ENCODE data around the gene PRMT9.

Gene PRMT9

DNA sequence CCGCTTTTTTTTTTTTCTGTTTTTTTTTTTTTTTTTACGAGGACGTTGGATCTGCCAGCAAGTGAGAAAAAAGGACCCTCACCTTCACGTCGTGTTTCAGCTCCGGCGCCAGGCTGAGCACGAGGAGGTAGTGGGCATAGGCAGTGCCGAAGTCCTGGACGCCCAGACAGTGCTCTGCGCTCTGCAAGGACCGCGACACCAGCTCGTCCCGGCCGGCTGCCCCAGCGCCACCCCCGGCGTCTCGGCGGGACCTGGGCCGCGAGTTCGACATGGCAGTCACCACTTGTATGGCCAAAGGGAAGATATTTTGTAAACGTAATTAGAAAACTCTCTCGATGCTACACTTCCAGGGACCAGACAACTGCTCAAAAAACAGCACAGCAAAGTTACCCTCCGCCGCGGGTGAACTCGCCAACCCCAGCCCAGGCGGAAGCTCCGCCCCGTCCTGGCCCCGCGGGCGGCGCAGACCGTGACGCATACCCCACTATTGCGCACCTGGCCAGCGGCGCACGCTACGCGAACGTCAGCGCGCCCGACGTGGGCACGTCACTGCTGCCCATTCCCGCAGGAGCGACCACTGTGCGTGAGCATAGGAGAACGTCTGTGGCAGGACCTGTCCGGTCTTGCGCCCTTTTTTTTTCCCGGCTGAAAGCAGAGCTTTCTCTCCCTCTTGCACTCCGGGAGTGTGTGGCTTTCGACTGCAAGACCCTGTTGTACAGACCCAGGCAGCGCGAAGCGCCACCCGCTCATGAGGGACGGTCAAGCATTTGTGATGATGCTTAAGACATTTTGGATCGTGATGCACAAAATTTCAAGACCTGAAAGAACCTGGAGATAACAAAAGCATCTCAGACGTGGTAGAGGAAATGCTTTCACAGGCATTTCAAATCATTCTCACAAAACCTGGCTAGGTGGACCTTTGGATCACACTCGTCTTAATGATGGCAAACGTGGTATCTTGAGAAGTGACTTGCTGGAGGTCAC, at the start of gene PRMT9:
TSS of gene PRMT9 (minus strand) at position 447 of the 984 bp plus-strand sequence. CDS start at position 271, 176 bp downstream.
- in situ Hi-C loops (cut with MboI; ENCODE audit: low sequenced_read_pairs, unreplicated experiment) = no loop called here
- TF ChIP-seq, protein P1, sequence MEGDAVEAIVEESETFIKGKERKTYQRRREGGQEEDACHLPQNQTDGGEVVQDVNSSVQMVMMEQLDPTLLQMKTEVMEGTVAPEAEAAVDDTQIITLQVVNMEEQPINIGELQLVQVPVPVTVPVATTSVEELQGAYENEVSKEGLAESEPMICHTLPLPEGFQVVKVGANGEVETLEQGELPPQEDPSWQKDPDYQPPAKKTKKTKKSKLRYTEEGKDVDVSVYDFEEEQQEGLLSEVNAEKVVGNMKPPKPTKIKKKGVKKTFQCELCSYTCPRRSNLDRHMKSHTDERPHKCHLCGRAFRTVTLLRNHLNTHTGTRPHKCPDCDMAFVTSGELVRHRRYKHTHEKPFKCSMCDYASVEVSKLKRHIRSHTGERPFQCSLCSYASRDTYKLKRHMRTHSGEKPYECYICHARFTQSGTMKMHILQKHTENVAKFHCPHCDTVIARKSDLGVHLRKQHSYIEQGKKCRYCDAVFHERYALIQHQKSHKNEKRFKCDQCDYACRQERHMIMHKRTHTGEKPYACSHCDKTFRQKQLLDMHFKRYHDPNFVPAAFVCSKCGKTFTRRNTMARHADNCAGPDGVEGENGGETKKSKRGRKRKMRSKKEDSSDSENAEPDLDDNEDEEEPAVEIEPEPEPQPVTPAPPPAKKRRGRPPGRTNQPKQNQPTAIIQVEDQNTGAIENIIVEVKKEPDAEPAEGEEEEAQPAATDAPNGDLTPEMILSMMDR (IDR thresholded peaks at IDR 0.05; ENCODE audit: borderline replicate concordance, control extremely low read depth, extremely low read depth, insufficient read depth, missing control alignments) = no peak
- peak; percentile 97 for DNase-seq (ENCODE audit: low spot score)

DNA sequence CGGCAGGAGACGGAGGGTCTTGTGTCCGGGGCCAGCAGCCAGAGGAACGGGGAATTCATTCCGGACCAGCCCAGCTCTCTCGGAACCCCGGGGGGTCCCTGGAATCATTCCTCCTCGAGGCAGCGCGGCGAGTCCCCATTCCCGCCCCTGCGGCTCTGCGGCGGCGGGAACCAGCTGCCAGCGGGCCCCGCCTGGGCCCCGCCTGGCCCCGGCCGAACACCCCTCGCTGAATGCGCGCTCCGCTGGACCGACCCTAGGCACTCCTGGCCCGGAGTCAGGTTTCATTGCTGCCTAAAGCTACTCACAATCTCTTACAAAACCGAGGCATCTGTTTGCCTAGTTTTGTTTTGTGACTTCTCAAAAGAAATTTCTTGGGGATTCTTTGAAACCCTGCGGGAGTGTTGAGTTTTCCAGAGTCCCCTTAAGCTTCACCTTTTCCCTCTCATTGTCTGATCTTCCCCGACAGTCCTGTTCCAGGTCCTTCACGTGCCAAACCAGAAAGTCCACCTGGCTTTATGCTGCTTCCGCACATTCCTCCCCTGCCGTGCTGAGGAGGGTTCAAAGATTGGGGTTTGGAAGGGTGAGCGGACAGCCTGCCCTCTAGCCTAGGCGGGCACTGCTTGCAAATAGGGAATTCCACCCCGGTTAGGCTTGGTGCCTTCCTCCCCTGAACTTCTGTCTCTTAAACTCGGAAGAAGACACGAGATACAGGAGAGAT, 48.7 kb upstream of the PRMT9 start:
- TF ChIP-seq, protein P1 (IDR thresholded peaks at IDR 0.05; ENCODE audit: borderline replicate concordance, control extremely low read depth, extremely low read depth, insufficient read depth, missing control alignments) = no peak
- in situ Hi-C loops (cut with MboI; ENCODE audit: low sequenced_read_pairs, unreplicated experiment) = no loop called here
- peak; percentile 41 for DNase-seq (ENCODE audit: low spot score)

DNA sequence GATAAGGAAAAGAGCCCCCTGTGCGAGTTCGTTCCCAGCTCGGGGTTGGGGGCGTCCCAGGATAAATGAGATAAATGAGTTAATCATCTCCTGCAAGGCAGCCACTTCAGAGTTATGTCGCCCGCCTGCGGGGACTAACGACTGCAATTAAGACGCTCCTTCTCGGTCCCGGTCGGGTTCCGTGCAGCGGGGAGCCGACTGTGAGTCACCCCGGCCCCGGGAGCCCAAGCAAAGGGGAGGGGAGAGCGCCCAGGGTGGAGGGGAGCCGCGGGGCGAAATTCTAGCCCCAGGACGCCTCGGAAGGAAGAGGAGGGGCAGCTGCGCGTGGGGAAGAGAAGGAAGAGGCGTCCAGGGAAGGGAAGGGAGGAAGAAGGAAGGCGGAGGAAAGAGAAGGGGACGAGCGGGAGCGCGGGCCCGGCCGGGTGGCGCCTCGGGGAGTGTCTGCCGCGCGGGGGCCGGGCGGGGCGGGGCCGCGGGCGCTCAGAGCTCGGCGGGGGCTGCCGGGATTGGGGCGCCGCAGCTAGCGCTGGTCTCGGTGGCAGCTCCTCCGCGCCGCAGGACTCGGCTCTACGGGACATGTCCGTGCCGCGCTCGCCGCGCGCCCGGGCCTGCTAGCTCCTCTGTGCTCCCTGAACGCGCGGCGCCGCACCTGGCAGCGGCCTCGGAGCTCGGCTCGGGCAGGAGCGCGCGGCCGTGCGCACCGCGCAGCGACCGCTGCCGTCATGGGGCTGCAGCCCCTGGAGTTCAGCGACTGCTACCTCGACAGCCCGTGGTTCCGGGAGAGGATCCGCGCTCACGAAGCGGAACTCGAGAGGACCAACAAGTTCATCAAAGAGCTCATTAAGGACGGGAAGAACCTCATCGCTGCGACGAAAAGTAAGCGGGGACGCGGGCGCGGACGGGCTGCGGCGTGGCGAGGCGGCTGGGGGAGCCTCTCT, 47.9 kb upstream of the PRMT9 start, which contains the start of gene ARHGAP10:
TSS of gene ARHGAP10 (plus strand) at position 509 of the 938 bp plus-strand sequence. CDS start at position 723, 214 bp downstream.
- TF ChIP-seq, protein P1 (IDR thresholded peaks at IDR 0.05; ENCODE audit: borderline replicate concordance, control extremely low read depth, extremely low read depth, insufficient read depth, missing control alignments) = no peak
- in situ Hi-C loops (cut with MboI; ENCODE audit: low sequenced_read_pairs, unreplicated experiment) = no loop called here
- DNase-seq (ENCODE audit: low spot score) = peak; percentile 85

DNA sequence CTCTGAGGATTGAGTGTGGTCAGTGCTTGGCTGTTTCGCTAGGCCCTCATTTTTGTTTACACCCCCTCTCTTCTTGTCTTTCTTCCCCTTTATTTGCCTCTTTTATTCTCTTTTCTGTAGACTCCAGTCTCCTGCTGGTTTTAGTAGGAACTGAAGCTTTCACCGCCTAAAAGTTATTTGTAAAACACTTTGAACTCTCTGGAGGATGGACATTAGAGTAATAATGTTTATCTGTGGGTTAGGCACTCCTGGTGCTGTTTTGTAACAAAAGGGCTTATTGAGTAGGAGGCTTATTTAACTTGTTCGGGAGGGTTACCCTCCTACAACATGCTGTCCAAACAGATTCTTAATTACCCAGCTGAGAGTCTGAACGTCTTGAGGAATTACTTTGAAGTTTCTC, 46.4 kb upstream of the PRMT9 start:
- DNase-seq (ENCODE audit: low spot score) = no peak
- TF ChIP-seq, protein P1 (IDR thresholded peaks at IDR 0.05; ENCODE audit: borderline replicate concordance, control extremely low read depth, extremely low read depth, insufficient read depth, missing control alignments) = no peak
- in situ Hi-C loops (cut with MboI; ENCODE audit: low sequenced_read_pairs, unreplicated experiment) = no loop called here

DNA sequence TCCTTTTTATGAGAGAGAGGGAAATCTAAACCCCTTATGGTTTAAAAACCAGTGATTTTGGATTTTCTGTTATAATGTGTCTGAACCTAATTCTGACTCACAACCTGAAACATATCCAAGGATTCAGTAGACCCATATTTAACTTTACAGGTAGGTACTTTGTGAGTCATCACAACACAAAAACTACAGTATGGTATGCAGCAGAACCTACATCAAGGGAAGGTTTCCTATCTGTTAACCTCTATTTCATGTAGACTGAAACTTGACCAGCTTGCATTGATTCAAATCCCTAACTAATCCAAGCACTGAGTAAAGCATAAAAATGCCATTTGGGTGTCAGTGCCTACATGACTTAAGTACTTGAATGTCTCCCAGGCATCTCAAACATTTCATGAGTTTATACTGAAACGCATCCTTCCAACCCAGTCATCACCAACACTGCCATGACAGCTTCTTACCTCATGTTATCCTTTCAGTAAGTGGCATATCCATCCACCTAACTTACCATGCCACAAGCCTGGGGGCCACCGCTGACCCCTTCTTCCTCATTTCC, 43.6 kb upstream of the PRMT9 start:
- in situ Hi-C loops (cut with MboI; ENCODE audit: low sequenced_read_pairs, unreplicated experiment) = no loop called here
- TF ChIP-seq, protein P1 (IDR thresholded peaks at IDR 0.05; ENCODE audit: borderline replicate concordance, control extremely low read depth, extremely low read depth, insufficient read depth, missing control alignments) = no peak

More for the DNA sequence above, 43.6 kb upstream of the PRMT9 start:
- DNase-seq (ENCODE audit: low spot score) = no peak
